Effector CD8-positive, alpha-beta T cell (primary cell): ENCODE measurements around the gene CTNNBIP1.
A peak's percentile ranks its signal among the peaks of the same experiment; 100 is the strongest.
"Not testable (repeated sequence)": the region's sequence is repeated elsewhere in the genome, so short reads cannot be mapped to it uniquely, and the experiment has no call there.

Experiments used
- DNase-seq: peaks from one replicate; lab custom pipeline; 2025; lab: John Stamatoyannopoulos, UW
- total RNA-seq, 4 experiments: gene quantifications; one replicate each; lab custom pipeline; 2026; lab: John Stamatoyannopoulos, UW

CTNNBIP1 gene, protein sequence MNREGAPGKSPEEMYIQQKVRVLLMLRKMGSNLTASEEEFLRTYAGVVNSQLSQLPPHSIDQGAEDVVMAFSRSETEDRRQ
- total RNA-seq: 9.9 to 13.4 (median 11.7) reads per million in 4 experiments

DNA sequence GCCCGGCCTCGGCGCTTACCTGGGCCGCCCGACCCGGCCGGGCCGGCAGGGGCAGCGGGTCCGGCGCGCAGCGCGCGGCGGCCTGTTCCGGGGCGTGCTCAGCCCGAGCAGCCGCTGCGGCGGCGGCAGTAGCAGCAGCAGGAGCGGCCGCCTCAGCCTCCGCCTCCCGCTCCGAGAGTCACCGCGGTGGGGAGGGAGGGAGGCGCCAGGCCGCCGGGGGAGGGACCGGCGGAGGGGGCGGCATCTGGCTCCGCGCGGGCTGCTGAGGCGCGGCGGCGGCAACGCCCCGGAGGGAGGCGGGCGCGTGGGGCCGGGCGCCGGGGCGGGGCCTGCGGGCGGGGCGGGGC, at the start of gene CTNNBIP1:
Gene CTNNBIP1, minus strand, starts transcription at position 194 of the 347 bp plus-strand sequence. CDS start 38,205 bp downstream, outside the sequence.
- no peak for DNase-seq

DNA sequence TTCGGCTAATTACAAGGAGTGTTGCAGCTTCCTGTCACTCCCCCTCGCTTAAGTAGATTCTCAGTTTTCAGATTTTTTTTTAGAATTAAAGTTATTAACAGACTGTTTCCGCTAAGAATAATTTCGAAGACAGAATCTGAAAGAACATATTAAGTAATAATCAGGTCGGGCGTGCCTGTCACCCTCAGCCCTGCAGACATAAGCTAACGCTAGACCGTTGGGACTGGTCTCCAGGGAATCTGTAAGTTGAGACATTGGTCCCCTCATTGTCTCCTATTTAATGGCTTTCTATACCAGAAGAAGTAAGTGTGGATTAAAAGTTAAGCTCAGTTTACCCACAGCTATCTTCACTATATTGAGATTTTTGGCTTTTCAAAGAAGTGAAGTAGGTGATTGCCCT, 47.7 kb upstream of the CTNNBIP1 start:
- no peak for DNase-seq

DNA sequence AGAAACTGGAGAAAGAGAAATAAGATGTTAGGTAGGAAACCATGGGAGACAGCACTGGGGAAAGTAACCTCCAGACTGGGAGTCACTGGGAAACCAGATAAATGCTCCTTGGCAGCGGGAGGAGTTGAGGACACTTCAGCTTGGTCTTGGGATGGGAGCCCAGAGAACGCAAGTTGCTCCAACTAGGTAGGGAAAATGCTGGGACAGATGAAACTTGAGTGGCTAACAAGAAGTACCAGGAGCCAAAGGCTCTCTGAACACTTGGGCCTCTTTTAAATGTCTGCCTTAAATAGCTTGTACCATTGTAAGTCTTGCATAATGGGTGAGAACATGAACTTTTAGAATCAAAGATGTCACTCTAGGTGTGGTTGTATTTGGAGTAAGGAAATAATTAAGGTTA, 36.2 kb upstream of the CTNNBIP1 start:
- DNase-seq: no peak

DNA sequence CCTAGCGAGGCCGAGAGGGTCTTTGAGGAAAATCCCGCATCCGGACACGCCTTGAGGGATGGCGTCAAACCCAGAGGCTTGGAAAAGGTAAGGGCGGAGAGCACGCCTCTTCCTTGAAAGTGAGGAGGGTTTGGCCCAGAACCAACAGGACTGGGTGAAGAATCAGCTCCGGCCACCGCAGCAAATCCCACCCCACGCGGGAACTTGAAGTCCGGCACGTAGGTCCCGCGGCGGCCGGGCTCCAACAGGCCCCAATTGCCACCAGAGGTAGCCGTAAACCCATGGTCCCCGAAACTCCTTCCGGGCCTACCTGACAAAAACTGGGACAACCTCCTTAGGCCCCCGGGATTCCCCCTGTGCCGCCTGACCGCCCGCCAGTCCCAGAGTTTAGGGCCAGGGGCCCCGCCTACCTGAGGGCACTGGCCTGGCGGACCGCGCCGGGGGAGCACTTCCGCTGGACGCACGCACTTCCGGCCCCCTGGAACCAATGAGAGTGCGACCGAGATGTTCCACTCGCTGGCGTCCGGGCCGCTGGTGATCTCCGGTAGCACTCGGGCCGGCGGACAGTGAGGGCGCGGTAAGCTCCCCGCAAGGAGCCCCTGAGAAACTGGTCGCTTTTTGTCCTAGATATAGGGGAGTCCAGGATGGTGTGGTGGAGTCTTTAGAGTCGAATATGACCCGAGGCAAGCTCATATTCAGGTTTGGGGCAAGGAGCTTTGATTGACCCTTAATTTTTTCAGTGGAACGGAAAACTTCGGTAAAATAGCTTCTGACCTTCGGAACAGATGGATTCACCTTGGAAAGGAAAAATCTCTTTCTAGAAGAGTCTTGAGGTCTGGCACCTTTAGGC, 33.1 kb upstream of the CTNNBIP1 start, which contains the start of the genes LZIC and NMNAT1:
Gene LZIC, minus strand, starts transcription at position 453 of the 850 bp plus-strand sequence. CDS start 6,772 bp downstream, outside the sequence.
Gene NMNAT1, plus strand, starts transcription at position 537 of the 850 bp plus-strand sequence. CDS start 28,599 bp downstream, outside the sequence.
- DNase-seq: peak; percentile 75

DNA sequence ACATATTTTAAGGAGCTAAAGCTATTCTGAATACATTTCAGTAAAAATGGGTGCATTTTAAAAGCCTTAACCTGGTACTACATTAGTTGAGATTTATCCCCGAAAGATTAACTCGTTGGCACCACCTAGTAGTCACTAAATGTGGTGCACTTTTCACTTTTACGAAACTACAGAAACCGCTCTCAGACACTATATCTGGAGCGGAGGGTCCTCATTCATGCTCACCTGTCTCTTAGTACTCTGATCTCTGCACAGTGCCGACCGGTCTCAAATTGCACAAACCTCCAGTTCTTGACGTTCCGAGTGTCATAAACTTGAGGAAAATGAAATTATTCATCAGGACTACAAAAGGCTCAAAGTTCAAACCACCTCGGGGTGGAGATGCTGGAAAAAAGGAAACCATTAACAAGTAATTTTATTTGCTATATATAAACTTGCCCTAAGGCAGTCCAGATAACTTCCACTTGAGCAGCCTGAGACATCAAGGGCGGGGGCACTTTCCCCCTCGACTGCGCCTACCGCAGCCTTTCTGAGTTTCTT, 32.4 kb upstream of the CTNNBIP1 start:
- DNase-seq: no peak

DNA sequence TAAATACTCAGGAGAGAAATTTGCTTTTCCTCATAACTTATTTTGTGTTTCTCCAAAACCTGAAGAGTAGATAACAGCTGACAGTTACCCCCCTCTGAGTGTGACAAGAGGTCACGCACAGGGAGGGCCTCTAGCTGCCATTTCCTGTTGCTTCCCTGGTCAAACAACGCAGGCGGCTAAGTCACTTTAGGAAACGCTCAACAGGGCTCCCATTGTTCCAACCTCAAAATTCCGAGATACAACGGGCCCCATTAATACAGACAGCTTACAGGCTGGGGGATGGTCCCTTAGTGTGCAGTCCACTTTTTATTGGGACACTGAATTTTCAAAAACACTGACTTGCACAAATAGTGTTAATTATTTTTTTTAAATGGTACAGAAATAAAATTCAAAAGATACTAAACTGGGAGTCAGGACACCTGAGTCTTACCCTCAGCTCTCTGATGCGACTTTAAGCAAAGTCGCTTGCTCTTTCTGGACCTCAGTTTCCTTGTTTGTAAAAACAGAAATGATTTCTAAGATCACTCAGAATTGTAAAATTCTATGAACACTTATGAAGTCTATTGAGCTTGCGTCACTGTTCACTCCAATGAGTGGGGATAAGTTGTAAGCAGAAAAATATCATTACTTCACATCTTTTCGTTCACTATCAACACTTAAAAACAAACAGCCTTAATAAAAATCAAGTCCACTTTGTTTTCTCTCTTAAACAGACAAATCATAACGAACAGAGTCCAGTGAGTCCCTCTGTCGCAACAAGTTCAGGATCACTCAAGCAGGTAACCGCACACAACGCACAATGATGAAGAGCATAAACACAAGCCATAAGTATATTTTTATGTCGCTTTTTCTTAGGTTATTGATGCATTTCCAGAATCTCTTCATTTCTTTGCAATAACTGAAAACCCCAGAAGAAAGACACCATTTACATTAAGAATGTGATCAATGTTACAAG, 19.6 kb upstream of the CTNNBIP1 start:
- DNase-seq: no peak

DNA sequence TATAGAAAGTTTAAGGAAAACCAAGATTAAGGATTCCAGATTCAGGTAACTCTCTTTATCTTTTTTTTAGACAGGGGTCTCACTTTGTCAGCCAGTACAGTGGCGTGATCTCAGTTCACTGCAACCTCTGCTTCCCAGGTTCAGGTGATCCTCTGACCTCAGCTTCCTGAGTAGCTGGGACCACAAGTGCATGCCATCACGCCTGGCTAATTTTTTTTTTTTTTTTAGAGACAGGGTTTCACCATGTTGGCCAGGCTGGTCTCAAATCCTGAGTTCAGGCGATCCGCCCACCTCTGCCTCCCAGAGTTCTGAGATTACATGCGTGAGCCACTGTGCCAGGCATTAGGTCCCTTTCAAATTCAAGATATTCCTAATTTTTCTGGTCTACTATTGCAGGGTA, 17.2 kb upstream of the CTNNBIP1 start:
- DNase-seq: no peak

DNA sequence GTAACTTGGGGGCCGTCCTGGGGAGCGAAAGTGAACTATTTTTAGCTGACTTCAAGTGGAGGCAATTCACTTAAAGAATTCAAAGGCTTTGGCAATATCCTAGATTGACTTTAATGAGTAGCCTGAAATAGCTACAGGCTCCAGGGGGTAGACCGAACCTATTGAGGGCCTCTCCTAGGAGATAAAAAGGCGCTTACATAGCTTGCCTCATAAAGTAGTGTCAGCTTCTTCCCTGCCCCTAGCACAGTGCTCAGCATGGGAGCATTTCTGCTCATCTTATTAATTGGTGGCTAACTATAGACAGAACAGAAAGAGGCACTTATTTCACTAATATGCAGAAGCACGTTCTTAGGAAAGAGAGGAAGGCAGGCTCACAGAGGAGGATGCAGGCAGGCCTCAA, 12.3 kb upstream of the CTNNBIP1 start:
- DNase-seq: no peak

DNA sequence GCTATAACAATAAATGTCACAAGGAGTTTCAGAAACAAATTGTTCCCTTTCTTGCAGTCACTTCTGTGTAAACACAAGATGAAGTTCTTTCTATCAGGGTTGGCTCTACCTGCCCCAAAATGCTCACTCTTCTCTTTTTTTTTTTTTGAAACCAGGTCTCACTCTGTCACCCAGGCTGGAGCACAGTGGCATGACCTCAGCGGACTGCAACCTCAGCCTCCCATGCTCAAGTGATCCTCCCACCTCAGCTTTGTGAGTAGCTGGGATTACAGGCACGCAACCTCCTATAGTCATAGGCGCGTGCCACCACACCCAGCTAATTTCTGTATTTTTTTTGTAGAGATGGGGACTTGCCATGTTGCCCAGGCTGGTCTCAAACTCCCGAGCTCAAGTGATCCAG, 10.5 kb upstream of the CTNNBIP1 start:
- DNase-seq: no peak

DNA sequence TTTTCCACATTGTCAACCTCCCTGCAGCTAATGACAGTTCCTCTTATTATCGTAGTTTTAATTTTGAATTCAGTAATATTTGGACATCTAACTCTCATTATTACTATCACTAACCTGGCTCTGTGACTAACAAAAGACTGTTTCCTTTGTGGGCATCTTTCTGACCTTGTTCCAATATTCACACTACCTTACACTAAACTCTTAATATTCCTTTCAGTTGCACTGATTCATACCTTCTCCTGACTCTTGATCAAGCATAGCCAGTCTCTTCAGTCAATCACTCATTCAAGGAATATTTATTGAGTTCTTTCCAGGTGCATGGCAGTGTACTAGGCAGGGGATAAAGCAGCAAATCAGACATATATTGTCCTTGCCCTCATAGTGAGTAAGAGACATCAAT, 7.8 kb upstream of the CTNNBIP1 start:
- DNase-seq: no peak

DNA sequence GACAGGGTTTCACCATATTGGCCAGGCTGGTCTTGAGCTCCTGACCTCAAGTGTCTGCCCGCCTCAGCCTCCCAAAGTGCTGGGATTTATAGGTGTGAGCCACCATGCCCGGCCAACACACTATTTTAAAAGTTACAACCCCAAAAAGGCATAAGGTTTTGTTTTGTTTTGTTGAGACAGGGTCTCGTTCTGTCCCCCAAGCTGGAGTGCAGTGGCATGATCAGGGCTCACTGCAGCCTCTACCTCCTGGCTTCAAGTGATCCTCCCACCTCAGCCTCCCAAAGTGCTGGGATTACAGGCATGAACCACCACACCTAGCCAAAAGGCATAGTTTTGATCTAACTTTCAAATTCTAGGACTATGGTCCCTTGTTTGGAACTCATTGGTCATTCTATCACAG, 7.4 kb upstream of the CTNNBIP1 start:
- DNase-seq: not testable (repeated sequence)

DNA sequence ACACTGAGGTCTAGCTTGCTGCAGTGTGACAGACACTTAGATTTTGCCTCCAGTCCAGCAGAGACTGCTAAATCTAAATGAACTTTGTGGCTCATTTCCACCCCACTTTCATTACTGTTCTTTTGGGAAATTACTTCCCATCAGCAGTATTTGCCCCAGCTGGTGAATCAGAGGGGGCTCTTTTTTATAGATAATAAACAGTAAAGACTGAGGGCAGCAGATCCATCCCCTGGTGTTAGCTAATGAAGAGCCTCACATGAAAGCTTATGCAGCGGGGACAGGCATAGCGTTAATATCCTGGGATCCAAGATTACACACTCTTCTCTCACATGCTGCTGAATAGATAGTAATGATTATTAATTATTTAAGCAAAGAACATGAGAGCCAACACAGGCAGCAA, 6.4 kb upstream of the CTNNBIP1 start:
- DNase-seq: no peak

DNA sequence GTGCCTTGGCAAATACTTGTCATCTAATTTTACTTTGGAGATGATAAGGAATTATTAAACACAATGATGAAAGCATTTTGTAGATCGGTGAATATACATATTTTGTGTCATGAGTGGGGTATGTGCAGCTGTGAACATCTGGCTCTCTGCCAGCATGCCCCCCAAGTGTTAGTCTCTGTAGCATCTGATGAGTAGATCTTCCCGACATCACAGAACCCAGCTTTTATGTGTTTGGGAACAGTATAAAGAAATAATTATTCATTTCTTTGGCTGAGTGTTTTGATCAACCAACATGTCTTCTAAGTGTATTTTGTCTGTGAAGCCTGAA, 4.5 kb upstream of the CTNNBIP1 start:
- no peak for DNase-seq

DNA sequence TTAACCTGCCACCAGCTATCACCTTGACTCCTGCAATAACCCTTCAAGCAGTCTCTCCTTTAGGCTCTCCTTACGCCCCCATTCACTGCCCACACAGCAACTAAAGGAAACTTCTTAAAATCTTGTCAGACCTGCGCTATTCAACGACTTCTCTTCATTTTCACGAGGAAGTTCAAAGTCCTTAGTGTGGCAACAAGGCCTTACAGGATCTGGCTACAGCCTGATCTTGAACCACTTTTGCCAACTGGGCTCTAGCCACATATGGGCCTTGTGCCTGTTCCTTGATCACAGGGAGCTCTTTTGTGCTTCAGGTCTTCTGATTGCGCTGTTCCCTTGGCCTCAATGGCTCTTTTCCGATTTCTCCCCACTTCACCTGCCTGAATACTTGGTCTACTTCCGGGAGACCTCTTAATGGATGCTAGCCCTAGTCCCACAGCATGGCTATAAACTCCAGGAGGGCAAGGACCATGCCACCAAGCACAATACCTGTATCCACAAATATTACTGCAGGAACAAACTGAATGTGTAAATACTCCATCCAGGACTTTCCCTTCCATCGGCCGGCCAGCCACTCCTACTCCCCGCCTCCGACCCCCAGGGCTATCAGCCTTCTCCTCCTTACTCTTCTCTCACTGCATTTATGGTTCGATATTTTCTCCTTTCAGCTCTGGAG, 2.3 kb upstream of the CTNNBIP1 start:
- DNase-seq: no peak

DNA sequence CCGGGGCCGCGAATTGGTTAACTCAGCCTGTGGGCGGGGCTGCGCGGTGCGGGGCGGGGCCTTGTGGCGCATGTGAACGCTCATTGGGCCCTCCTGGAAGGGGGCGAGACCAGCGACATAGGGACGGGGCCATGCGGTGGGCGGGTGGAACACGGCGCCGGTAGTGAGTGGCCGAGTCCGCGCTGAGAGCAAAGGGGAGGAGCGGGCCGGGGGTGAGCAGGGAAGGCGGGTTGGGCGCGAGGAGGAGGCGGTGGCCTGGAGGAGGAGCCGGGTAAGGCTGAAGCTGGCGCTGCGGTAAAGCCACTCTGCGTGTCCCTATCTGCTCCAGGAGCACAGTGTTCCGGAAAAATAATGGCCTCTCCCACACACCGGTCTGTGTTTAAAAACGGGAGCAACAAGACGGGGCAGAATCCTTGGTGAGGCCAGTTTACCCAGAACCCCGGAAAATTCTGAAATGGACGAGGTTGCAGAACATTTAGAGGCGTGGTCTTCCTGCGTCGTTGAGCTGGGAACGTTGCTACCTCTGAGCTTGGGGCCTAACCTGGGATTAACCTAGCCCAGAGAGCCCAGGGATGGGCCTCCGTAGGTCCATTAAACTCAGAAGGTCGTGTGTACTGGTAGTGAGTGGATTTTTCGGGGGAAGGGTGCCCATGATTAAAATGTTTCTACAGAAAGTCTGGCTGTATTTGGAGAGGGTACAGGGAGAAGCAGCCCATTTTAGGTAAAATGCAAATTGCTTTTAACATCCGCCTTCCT, 532 bp upstream of the CTNNBIP1 start:
- peak; percentile 100 for DNase-seq

DNA sequence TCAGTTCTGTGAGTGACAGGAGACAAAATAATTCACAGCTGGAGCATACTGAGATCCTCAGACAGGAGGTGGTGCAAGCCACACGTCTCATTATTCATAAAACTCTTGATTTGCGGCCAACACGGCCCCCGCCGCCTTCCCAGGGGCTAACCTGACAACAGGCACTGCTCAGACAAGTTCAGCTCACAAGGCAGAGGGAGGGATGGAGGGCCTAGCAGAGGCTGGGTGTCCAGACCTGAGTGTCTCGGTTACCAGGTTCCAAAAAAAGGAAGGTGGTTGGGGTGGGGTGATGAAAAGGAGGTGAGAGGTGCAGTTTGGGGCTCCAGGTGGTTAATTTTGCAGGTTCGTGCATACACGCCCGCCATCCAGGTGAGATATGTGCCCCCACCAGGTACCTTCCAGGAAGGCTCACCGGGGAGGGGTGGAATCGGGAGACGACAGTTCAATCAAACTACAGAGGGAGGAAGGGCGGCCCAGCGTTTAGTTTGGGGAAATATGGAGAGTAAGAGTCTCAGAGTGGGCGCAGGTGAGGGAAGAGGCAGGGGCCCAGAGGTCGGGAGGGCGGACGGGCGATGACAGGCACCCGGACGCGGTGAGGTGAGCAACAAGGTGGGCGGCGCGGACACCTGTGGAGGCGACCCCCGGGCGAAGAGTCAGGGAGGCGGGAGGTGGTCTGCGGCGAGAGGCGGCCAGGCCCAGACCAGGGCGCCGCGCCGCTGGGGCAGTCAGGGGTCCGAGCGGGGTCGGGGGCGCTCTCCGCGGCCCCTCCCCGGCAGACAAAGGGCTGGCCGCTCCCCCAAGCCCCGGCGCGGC, 629 bp downstream of the CTNNBIP1 start:
- peak; percentile 5 for DNase-seq

DNA sequence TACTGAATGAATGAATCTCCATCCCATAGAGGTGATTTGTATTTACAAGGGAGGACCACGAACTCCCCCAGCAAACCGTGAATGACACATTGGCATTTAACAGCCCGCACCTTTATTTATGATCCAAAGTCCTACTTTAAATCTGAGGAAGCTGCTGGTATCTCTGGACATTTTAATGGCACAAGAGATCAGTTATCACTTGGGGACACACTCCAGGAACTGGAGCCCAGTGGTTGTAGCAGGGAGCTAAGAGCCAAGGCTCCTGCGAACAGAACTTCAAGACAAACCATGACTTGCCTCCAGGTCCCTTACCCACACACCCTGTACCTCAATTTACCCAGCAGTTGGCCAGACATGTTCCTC, 1.2 kb downstream of the CTNNBIP1 start:
- no peak for DNase-seq

DNA sequence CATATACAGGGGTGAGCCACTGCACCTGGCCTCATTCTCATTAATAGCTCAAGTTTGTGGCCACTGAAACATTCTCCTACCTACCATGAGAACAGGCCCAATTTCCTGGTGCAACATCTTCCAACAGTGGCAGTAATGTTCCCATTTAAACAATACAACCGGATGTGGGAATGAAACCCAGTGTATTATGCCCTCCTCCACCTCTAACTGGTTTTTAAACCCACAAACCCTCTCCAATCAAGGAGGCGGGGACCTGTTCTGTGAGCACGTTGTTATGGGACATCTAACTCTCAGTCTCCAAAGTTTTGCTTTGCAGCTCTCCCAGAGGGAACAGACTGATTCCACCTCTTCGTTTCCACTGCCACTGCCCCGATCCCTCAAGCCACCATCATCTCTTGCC, 2.6 kb downstream of the CTNNBIP1 start:
- no peak for DNase-seq

DNA sequence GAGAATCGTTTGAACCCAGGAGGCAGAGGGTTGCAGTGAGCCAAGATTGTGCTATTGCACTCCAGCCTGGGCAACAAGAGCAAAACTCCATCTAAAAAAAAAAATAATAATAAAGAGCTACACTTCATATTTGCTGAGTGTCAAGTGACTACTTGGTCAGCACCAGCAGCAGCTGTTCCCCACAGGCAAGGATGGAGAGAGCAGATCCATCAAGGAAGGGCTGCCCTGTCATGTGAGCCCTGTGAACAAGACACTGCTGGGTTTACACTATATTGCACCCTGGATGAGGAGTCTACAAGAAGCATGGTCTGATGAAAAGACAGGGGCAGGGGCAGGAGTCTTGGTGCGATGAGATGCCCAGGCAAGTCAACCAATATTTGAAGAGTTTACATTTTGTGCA, 3.6 kb downstream of the CTNNBIP1 start:
- DNase-seq: no peak

DNA sequence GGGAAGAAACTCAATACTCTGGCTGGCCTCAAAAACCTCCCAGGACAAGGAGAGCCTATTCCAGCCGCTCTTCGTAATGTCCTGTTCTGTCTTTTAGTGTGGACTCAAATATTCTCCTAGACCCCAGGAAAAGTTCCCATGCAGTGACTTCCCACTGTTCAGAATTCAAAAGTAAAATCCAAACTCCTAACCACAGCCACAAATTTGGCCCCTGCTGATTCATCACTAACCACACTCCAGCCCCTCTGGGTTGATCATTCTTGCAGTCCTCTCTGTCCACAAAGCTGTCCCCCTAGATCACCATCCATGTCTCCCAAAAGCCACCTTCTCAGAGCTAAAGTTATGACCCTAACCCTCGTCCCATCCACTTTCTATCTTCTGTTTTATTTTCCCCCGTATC, 5.1 kb downstream of the CTNNBIP1 start:
- no peak for DNase-seq
